ENCODE data around the gene COX14.
A peak's percentile ranks its signal among the peaks of the same experiment; 100 is the strongest.
"Not testable (repeated sequence)": the region's sequence is repeated elsewhere in the genome, so short reads cannot be mapped to it uniquely, and the experiment has no call there.

The COX14 gene

GRCh38 chr12:50111693-50112455 lies at the start of gene COX14:
Gene COX14, plus strand, starts transcription at chr12:50112236. Its CDS starts 7,808 bp downstream, at chr12:50120044.
- peak; percentile 91 to 100 (median 99) for DNase-seq

GRCh38 chr12:50062728-50063460 lies 49.1 kb upstream of the COX14 start:
- peak in 2 of 14 donors; percentile 16 to 23 for DNase-seq

- no peak for DNase-seq
Observed at GRCh38 chr12:50065726-50066310, 46.2 kb upstream of the COX14 start.

- DNase-seq, result no peak
Observed at GRCh38 chr12:50066402-50066801, 45.6 kb upstream of the COX14 start.

- no peak for DNase-seq
Observed at GRCh38 chr12:50069069-50069468, 43.0 kb upstream of the COX14 start.

- DNase-seq, result no peak
Observed at GRCh38 chr12:50069539-50069938, 42.5 kb upstream of the COX14 start.

DNA sequence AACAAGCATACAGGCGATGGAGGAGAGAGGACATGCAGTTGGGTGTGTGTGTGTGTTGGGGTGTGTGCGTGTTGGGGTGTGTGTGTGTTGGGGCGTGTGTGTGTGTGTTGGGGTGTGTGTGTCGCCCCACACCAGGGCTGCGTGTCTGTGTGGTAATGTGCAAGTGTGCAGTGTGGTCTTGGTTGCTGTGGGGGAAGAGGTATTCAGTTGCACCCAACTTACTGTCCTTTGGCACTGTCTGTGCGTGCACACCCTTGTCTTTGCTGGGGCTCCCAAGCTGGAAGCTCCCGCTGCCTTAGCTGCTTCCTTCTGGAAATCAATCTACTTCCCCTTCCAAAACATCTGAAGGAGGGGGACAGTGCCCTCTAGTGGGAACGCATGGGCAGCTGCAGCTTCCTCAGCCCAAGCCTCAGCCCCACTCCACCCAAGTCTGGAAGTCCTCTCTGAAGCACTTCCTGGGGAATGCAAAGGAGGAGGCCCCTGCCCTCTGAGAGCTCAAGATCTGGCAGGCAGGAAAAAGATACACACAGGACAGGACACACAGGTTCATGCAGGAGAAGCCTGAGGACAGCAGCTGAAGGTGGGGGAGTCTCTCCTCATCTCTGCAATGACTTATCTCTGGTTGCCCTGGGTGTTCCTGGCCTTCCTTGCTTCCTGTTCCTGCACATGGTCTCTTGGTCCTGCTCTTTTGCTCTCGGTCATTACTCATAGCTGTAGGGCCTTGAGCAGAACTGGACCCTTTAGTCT lies 41.5 kb upstream of the COX14 start:
- DNase-seq, result peak in 12 of 14 donors; percentile 33 to 79 (median 62)

GRCh38 chr12:50072198-50072907 lies 39.7 kb upstream of the COX14 start:
- DNase-seq, result no peak

DNA sequence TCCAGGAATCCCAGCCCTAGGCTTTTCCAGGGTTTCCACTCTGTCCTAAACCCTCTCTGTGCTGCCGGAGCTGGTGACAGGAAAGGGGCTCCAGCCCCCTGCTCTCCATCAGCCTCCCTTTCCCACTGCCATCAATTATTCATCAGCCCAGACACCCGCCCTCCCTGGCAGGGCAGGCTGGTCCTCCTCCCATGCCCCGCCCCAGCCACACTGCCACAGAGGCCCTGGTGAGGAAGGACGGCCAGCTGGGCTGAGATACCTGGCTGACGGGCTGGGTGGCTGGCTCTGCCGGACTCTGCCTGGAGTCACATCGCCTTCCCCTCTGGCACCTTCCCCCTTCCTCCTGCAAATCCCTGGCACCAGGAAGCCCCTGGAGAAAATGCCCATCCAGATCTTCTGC lies 38.8 kb upstream of the COX14 start:
- no peak for DNase-seq

- DNase-seq, result no peak
Observed at GRCh38 chr12:50073712-50074111, 38.3 kb upstream of the COX14 start.

- DNase-seq, result peak in 12 of 14 donors; percentile 31 to 80 (median 64)
Observed at GRCh38 chr12:50074936-50075807, 36.9 kb upstream of the COX14 start.

- DNase-seq, result no peak
Observed at GRCh38 chr12:50075808-50076170, 36.2 kb upstream of the COX14 start.

DNA sequence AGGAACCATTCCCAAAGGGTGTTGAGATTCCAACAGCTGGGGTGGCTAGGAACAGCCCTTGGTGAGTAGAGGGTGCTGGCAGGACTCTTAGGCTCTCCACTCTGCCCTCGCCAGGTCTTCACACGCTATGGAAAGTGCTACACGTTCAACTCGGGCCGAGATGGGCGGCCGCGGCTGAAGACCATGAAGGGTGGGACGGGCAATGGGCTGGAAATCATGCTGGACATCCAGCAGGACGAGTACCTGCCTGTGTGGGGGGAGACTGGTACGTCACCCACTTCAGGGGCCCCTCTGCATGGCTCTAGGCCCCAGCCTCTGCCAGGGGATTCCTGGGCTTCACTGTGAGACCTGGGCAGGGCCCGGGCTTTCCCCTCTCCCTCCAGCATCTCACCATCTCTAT lies 34.9 kb upstream of the COX14 start:
- DNase-seq, result no peak

DNA sequence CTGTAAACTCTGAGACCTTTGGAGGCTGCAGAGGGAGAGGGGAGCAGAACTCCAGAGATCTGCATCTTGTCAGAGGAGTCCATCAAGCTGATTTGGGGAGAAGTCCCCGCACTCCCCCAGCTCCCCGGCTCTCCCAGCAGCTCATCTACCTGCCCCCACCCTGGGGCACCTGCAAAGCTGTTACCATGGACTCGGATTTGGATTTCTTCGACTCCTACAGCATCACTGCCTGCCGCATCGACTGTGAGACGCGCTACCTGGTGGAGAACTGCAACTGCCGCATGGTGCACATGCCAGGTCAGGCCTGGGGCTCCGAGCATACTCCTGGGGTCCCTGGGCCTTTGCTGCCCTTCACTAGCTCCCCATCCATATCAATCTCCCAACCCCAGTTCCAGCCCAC lies 33.8 kb upstream of the COX14 start:
- DNase-seq, result no peak

DNA sequence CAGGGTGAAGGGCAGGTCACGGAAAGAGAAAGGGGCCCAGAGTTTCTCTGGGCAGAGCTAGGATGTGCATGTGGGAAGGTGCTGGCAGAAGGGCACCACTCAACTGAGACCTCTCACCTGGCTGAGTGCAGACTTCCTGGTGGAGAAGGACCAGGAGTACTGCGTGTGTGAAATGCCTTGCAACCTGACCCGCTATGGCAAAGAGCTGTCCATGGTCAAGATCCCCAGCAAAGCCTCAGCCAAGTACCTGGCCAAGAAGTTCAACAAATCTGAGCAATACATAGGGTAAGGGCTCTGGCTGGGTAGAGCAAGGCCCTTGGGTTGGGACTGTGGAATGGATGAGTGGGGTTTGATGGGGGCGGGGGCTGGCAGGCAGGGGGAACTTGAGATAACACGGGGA lies 32.3 kb upstream of the COX14 start:
- no peak for DNase-seq

DNA sequence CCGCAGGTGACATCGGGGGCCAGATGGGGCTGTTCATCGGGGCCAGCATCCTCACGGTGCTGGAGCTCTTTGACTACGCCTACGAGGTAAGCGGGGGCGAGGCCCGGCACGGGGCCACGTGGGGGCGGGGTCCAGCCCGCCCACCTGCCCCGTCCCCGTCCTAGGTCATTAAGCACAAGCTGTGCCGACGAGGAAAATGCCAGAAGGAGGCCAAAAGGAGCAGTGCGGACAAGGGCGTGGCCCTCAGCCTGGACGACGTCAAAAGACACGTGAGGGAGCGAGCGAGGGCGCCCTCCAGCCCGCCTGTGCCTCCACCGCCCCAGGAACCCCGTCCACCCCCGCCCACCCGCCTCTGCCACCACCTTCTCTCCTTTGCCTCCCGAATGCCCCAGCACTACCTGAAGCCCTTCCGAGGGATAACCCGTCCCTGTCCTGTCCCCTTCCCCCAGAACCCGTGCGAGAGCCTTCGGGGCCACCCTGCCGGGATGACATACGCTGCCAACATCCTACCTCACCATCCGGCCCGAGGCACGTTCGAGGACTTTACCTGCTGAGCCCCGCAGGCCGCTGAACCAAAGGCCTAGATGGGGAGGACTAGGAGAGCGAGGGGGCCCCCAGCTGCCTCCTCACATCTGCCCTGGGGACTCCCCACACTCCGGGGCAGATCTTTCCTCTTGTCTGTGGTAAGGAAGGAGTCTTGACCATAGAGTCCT lies 30.8 kb upstream of the COX14 start:
- no peak for DNase-seq

- DNase-seq, result no peak
Observed at GRCh38 chr12:50082644-50083043, 29.4 kb upstream of the COX14 start.

DNA sequence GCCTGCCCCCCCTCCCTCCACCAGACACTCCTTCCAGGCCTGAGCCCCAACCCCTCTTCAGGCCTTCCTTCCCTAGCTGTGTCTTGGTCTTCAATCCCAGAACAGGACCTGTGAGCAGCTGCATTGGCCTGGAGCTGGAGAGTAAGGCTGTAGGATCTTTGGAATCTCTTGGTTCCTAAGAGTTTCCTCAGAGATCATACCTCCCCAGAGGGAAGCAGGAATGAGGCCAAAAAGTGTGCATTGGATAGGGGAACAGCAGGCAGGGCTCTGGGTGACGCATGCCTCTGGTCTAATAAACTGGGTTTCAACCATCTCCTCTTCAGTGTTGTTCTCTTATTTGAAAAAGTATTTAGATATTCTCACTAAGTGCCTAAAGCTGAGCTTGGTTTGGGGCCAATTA lies 28.7 kb upstream of the COX14 start:
- DNase-seq, result no peak

DNA sequence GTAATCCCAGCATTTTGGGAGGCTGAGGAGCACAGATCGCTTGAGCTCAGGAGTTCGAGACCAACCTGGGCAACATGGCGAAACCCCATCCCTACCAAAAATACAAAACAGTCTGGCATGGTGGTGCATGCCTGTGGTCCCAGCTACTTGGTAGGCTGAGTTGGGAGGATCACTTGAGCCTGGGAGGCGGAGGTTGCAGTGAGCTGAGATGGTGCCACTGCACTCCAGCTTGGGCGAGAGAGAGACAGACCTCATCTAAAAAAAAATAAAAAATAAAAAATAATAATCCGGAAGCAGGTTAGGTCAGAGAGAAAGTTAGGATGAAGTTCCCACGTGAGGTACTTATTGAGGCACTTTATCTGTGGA lies 27.6 kb upstream of the COX14 start:
- not testable (repeated sequence) for DNase-seq

DNA sequence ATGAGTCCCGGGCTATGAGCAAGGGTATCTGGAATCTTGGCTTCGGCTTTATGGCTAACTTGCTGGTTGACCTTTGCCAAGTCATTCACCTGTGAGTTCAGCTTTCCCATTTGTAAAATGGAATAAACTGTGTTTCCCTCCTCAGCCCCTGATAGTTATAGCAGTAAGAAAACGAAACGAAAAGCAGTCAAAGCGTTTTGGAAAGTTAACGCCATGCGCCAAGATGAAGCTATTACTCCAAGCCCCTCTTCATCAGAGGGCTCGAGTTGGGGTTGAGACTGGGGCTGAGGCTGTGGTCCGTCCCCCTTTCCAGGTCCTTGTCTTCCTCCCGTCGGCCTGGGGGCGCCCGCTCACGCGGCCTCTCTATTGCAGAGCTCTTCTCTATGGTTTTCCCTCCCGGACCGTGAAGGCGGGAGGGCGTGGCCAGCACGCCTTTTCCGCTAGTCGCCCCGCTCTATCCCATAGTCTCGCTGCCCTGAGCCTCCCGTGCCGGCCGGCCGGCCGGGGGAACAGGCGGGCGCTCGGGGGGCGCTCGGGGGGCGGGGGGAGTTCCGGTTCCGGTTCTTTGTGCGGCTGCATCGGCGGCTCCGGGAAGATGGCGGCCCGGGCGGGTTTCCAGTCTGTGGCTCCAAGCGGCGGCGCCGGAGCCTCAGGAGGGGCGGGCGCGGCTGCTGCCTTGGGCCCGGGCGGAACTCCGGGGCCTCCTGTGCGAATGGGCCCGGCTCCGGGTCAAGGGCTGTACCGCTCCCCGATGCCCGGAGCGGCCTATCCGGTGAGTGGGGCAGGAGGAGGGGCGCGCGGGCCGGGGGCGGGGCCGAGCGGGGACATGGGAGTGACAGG lies 27.0 kb upstream of the COX14 start, which contains the start of gene SMARCD1:
Gene SMARCD1 (plus strand): TSS at position 568 of the 840 bp plus-strand sequence. CDS start 28 bp downstream, at position 596.
- DNase-seq, result peak; percentile 34 to 94 (median 86)

Data from C1 segment of cervical spinal cord (tissue), 14 donors.